HG02588 (cell line): ENCODE data around the gene TRABD2B.

Source experiments
- ATAC-seq: cut with Tn5 transposase; IDR thresholded peaks from one replicate; pipeline ENCODE4 v1.9.1; 2021; ENCODE audit warnings: mild to moderate bottlenecking, moderate library complexity; ENCODE audit not compliant: unreplicated experiment

Gene TRABD2B

GRCh38 chr1:47938520-47938919, 58.7 kb downstream of the TRABD2B start:
- ATAC-seq, result no peak

- no peak for ATAC-seq
These were observed 59.5 kb downstream of the TRABD2B start for GRCh38 chr1:47937586-47938254.

GRCh38 chr1:47936916-47937551, 60.2 kb downstream of the TRABD2B start:
- ATAC-seq, result no peak

GRCh38 chr1:47935856-47936255, 61.3 kb downstream of the TRABD2B start:
- no peak for ATAC-seq

GRCh38 chr1:47935163-47935562, 62.0 kb downstream of the TRABD2B start:
- ATAC-seq, result no peak

- ATAC-seq, result no peak
These were observed 62.9 kb downstream of the TRABD2B start for GRCh38 chr1:47934243-47934805.

- ATAC-seq, result no peak
These were observed 64.4 kb downstream of the TRABD2B start for GRCh38 chr1:47932743-47933142.

- no peak for ATAC-seq
These were observed 65.8 kb downstream of the TRABD2B start for GRCh38 chr1:47931395-47931794.

GRCh38 chr1:47930210-47930840, 66.9 kb downstream of the TRABD2B start:
- no peak for ATAC-seq

GRCh38 chr1:47927165-47927564, 70.0 kb downstream of the TRABD2B start:
- no peak for ATAC-seq

- ATAC-seq, result no peak
These were observed 70.7 kb downstream of the TRABD2B start for GRCh38 chr1:47926461-47926999.

GRCh38 chr1:47924270-47925048, 72.7 kb downstream of the TRABD2B start:
- no peak for ATAC-seq

- ATAC-seq, result no peak
These were observed 75.2 kb downstream of the TRABD2B start for GRCh38 chr1:47921935-47922415.

GRCh38 chr1:47919113-47919833, 77.9 kb downstream of the TRABD2B start:
- no peak for ATAC-seq

GRCh38 chr1:47918257-47918867, 78.8 kb downstream of the TRABD2B start:
- no peak for ATAC-seq

GRCh38 chr1:47917687-47918086, 79.5 kb downstream of the TRABD2B start:
- no peak for ATAC-seq

- no peak for ATAC-seq
These were observed 81.4 kb downstream of the TRABD2B start for GRCh38 chr1:47915677-47916353.

- ATAC-seq, result no peak
These were observed 82.1 kb downstream of the TRABD2B start for GRCh38 chr1:47914952-47915676.
